CD4-positive, alpha-beta T cell treated with Interferon gamma for 1 hour (primary cell): ENCODE data around the gene KIAA0408.
"Not testable (repeated sequence)": the region's sequence is repeated elsewhere in the genome, so short reads cannot be mapped to it uniquely, and the experiment has no call there.

Experiments used
- DNase-seq: peaks from one replicate; pipeline ENCODE4 v3.0.0-alpha.2; 2020

Gene KIAA0408

DNA sequence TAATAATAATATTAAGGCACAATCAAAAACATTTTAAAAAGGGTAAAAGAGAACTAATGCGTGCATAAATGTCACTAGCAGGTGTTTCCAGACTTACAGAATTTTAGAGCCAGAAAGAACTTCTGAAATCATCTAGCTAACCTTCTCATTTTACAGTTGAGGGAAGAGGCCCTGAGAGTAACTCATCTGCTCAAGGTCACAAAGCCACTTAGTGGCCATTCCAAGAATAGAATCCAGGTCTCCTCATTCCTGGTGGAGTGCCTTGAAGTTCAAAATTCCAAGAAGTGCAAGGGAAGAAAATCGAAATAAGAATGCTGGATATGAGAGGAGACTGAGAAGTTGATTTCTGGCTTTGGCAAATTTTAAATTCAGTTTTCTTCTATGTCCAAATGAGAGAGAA lies 3.2 kb upstream of the KIAA0408 start:
- DNase-seq: no peak

DNA sequence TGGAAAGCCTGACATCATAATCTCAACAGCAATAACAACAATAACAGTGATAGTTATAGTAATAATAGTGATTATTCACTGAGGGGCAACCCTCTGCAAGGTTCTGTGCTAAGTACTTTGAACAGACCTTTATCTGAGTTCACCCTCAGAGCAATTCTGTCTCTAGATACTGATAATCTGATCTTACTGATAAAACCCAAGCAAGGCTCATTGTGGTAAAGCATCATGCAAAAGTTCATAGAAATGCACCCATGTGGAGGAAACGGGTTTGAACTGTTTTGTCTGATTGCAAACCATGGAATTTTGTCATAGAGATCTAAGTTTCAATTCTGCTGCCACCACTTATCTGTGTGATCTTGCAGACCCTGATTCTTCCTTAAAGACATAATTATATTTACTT lies 1.3 kb upstream of the KIAA0408 start:
- DNase-seq: no peak

DNA sequence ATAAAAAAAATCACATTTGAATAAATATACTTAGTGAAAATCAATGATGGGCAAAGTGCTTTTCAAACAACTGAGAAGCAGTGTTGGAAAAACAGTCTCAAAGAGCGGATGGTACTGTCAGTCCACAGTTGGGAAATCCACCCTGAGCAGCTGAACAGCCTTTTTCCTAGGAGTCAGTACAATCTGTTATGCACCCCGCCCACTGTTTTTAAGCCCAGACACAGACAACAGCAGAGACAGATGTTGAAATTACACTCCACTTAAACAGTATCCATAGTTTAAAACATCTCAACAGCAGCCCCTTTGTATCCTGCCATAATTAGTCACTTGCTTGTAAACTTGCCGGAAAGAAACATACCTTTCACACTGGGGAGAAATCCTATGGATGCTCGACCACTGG lies 372 bp downstream of the KIAA0408 start:
- no peak for DNase-seq

DNA sequence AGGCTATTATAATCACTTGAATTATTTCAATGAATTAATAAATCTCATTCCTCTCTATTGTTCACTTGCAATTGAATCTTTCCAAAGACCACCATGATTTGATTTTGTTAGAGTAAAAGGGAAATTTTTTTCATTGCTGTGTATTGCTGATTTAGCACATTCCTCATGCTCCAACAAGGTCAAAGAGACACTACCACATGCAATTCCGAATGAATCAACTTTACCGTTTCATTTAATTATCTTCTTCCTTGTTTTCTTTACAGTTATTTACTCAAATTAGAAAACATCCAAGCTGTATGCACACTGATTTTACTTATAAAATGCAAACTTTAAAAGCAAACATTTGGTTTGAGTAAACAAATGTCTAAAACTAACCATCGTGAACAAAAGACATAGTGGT lies 967 bp downstream of the KIAA0408 start:
- DNase-seq: no peak

DNA sequence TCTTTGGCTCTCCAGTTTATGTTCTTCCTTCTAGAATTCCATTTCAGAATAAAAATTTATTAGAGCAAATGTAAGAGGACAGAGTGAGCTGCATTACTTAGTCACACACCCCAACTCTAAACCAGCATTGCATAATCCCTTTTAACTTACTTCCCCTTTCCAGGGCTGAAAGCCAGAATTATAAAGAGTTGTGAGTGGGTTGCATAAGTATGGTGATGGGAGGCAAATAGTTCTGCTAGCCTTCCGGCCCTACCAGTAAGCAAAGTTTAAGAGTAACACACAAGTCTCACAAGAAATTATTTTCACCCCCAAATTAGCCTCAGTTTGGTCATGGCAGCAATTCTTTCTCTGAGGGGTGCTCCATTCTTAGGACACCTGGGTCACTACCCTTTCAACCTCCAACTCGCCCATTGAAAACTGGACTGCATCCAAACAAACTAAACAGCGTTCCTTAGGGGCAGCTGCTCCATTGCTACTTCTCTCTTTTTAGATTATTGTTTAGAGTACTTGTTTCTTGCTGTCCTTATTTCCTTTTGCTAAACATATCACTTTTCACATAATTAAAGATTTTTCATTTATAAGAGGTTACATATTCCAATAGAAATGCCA lies 1.6 kb downstream of the KIAA0408 start:
- DNase-seq: no peak

DNA sequence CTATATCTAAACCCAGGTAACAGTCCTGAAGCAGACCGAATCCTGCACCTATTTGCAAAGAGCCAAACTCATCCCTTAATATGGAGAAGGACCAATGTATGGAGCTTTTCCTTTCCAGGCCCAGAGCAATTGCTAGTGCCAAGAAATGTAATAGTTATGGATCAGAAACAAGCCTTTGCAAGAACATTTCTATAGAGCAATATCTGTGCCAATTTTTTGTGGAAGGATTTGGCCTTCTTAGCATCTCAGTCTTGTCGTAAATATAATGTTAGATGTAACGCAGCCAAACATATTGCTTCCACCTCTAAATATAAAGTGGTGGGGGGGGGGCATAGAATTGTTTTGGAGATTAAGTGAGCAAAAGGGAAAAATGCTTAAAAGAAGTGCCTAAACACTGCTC lies 2.7 kb downstream of the KIAA0408 start:
- no peak for DNase-seq

DNA sequence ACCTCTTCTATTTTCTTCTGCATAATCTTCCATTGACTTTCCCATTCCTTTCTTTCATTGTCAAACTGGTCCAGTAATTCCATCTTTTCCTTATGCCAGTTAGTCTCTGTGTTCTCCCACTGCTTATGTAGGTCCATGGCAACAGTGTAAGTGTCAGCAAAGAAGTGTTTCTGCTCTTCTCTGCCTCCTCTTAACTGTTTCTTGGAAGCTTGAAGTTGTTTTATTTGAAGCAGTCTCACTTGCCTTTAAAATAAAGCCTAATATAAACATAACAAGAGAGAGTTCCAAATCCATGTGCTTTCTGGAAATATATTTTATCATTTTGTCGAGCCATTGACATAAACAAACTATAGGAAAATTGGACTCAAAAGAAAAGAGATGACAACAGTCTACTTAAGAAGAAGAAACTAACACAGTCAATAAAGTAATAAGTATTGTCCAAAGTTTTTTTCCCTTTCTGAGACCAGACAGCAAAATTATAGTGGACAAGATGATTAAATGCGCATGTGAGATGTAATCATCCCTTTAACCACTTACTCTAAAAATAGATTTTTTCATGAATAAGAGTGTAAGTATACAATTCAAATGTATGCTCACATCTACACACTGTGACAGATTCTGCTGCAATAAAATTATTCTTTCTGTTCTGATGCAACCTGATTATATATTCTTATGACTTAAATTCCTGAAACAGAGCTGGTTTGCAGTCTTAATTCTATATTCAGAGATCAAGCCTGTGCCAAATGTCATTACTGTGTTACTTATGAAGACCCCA lies 5.2 kb downstream of the KIAA0408 start:
- no peak for DNase-seq

DNA sequence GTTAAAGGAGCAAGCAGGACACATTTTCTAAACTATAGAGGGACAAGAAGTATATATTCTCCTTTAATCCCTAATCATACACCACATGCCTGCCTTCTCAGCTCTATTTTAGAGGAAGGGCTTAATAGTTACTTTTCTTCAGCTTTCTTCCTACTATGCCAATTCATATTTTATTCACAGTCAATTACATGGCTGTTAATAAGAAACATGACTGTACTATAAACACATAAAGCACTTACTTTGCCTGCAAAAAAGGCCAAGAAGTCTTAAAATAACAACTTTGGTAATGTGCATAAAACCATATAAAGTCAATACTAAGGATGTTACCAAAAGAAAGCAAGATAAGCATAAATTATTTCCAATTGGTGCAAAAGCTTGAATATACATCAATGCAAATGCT lies 6.4 kb downstream of the KIAA0408 start:
- DNase-seq: no peak

DNA sequence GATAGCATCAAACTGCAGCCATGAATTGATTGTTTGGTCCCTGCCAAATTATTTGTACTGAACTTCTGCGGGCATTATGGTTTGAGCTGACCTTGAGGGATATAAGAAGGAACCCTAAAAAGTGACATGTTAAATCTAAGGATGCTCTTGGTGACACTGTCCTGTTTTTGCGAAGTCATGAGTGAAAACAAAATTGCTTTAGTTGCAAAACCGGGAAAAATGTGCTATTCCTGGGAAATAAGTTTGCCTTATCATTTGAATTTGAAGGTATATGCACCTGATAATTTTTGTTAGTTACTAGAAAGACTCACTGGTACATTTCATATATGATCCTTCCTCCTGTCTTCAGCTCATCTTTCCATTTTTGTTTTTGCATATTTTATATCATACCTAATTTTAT lies 7.8 kb downstream of the KIAA0408 start:
- no peak for DNase-seq

DNA sequence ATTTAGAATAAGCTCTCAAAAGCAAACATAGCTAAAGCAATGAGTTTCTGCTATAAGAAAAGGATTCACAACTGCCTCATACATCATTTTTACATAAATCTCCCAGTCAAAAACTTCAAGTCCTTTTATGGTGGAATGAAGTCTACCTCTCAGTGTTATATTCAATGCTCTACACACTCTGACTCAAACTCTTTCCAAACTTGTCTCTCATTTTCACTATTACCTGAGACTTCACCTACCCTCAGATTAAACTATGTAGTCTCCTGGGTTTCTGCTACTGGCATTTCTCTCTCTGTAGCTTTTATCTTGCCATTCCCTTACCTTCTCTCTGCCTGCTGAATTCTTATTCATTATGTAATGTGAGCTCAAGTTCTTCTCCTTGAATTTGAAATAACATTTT lies 11.4 kb downstream of the KIAA0408 start:
- DNase-seq: no peak

DNA sequence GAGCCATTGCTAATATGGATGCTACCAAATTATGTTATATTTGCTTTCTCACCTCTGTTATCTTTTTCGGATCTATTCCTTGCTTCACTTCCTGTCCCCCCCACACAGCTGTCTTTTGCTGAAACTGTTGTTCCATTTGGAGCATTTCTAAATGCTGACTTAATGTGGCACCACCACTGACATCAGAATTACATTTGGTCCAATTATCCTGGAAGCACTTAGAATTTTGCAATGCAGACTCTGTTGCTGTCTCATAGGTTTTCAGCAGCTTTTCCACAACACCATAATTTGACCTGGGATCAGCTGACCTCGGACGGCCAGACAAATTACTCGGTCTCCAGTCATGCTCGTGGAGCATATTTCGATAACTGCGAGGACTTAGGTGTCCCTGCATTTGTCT lies 12.8 kb downstream of the KIAA0408 start:
- no peak for DNase-seq

DNA sequence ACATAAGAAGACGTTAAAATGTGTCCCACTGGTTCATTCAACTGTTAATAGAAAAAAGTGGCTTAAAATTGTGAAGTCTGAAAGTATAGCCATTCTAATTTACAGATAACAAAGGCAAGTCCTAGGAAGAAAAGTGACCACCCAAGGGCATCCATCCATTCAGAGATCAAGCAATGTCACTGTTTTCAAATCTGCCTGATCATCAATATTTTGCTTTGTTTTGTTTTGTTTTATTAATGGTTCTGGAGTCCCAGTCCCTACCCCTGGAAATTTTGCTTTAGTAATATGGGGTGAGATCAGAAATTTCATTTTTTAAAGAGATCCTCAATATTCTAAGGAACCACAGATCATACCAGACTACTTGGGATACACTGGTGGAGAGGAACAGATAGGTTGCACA lies 17.3 kb downstream of the KIAA0408 start:
- no peak for DNase-seq

DNA sequence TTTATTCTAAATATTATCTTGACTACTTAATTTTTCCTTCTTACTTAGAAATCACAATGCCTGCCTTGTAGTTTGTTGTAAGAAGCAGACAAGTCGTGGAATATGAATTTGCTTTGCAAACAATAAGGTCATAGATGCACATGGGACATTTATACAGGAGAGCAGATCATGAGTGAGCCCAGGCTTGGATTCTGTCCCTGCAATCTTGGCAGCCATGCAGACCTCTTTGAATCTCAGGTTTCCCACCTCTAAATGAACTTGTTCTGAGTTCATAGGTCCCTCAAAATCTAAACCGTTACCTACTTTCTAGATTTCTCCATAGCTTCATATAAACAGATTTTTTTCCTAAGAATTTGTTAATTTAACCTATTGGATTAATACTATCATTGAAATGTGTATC lies 19.5 kb downstream of the KIAA0408 start:
- DNase-seq: no peak

DNA sequence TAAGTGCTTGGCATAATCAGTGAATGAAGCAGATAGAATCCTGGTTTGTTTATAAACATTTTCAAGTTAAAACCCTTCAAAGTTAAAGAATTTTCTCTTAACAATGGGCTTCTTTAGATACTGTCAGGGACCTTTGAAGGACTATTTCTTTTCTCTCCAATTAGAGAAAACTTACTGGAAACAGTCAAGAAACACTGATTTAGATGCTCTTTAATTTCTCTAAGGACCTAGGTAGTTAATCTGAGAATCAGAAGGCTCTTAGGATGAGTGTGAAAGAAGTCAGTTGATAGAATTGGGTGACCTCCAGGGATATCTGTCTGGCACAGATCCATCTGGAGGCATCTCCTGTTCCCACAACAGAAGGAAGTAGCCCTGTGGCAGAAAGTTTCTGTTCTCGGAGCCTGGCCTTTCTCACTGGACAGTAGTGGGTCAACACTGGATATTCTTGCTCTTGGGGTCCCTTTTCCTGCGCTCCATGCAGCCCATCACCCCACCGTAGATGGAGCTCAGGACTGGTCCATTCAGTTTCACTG lies 22.5 kb downstream of the KIAA0408 start:
- DNase-seq: no peak

DNA sequence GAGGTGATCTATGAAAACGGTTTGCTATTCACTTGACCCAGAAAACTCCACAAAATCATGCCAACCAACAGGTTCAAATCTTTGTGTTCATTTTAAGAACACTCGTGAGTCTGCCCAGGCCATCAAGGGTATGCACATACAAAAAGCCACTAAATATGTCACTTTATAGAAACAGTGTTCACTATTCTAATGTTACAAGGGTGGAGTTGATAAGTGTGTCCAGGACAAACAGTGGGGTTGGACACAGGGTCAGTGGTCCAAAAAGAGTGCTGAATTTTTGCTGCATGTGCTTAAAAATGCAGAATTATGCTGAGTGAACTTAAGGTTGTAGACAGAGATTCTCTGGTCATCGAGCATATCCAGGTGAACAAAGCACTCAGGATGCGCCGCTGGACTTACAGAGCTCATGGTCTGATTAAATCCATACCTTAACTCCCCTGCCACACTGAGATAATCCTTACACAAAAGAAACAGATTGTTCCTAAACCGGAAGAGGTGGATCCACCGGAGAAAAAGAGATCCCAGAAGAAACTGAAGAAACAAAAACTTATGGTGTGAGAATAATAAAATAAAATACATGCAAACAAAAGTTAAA lies 23.5 kb downstream of the KIAA0408 start:
- no peak for DNase-seq

DNA sequence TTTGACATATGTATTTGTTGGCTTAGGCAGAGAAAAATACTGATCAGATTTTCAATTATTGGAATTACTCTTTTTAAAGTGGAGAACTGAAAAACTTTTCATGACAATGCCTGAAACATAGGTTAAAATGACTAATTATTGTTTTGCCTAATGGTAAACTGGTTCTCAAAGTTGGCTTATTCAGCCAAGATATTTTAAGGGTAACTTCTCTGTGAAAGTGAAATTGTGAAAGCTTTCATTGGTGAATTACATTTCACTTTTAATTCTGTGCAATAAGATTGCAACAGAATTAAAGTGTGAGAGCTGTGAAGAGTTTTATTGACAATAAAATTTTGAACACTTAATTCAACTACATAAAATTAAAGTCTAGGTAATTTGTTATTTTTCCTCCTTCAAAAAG lies 24.5 kb downstream of the KIAA0408 start:
- DNase-seq: no peak

DNA sequence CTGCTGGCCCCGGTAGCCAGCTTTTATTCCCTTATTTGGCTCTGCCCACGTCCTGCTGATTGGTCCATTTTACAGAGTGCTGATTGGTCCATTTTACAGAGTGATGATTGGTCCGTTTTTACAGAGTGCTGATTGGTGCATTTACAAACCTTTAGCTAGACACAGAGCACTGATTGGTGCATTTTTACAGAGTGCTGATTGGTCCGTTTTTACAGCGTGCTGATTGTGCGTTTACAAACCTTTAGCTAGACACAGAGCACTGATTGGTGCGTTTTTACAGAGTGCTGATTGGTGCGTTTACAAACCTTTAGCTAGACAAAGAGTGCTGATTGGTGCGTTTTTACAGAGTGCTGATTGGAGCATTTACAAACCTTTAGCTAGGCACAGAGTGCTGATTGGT lies 30.6 kb downstream of the KIAA0408 start:
- DNase-seq: not testable (repeated sequence)

DNA sequence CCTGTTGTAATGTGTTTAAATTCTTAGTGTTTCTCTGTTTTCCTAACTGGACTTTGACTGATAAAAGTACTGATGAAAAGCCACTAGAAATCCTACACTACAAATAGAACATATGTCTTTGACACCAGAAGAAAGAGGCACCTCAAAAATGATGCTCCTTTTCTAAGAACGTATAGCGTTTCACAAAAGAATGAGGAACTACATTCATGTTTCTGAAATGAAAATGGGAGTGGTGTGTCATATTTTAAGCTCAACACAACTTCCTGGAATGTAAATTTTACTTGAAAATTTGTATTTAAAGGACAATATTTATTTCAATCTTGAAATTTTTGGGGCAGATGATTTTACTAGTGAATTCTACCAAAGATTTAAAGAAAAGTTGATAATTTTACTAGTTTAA lies 35.3 kb downstream of the KIAA0408 start:
- DNase-seq: no peak

DNA sequence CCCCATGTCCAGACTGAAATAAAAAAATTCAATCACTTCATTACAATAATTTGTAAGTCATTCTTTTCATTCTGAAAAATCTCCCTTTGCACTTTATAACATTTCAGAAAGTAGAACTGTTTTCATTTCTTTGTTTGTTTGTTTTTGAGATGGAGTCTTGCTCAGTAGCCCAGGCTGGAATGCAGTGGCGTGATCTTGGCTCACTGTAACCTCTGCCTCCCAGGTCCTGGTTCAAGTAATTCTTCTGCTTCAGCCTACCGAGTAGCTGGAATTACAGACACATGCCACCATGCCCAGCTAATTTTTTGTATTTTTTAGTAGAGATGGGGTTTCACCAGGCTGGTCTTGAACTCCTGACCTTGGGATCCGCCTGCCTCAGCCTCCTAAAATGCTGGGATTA lies 38.0 kb downstream of the KIAA0408 start:
- DNase-seq: not testable (repeated sequence)

DNA sequence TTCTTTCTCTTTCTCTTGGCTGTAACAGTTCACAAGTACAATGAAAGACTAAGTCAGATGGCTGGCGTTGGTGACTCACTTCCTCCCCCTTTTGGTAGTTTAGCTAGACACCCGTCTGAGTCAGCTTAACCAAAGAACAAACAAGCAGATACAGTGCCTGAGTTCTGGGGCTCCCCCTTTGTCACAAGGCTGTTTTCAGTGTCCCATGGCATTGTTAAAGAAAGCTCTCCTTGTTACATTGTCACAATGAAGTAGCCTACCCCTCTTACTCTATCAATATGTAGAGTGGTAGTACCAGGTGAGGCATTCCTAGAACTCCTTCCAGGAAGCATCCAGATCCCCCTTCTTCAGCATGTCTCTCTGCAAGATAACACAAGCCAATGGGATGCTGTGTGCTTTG lies 38.6 kb downstream of the KIAA0408 start:
- DNase-seq: peak; percentile 67

DNA sequence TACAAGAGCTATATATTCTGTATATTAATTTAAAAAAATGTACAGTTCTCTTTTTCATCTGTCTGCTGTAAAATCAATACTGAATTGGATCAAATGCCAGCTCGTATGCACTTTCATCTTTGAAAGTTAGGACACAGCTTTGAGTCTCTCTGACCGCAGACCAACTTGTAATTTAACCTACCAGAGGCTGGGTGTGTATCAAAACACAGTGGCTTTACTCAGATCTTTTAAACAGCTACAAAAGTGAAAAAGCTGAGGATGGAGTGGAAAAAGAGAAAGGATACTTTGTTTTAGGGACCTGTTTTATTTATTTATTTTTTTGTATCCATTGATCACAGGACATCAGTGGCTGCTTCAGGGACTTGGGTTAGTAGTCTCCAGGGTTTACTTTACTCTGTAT lies 44.1 kb downstream of the KIAA0408 start:
- no peak for DNase-seq

DNA sequence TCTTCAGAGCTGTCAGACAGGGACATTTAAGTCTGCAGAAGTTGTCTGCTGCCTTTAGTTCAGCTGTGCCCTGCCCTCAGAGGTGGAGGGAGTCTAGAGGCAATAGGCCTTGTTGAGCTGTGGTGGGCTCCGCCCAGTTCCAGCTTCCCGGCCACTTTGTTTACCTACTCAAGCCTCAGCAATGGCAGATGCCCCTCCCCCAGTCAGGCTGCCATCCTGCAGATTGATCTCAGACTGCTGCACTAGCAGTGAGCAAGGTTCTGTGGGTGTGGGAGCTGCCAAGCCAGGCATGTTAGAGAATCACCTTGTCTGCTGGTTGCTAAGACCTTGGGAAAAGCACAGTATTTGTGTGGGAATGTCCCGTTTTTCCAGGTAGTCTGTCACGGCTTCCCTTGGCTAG lies 46.1 kb downstream of the KIAA0408 start:
- not testable (repeated sequence) for DNase-seq

DNA sequence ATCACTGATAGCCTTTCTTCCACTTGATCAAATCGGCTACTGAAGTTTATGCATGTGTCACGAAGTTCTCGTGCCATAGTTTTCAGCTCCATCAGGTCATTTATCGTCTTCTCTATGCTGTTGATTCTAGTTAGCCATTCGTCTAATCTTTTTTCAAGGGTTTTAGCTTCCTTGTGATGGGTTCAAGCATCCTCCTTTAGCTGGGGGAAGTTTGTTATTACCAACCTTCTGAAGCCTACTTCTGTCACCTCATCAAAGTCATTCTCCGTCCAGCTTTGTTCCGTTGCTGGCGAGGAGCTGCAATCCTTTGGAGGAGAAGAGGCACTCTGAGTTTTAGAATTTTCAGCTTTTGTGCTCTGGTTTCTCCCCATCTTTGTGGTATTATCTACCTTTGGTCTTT lies 47.2 kb downstream of the KIAA0408 start:
- DNase-seq: not testable (repeated sequence)
